ENCODE results near the gene GRM2.

Gene GRM2

GRCh38 chr3:51696954-51697353 lies 9.9 kb upstream of the GRM2 start:
- FAIRE-seq (no peak), DNase-seq (ENCODE audit: insufficient read length) (no peak)
- TF ChIP-seq POLR2AphosphoS5 (IDR thresholded peaks at IDR 0.05; ENCODE audit: low read depth, low read length), result no peak
- no peak for TF ChIP-seq TAF1 (IDR thresholded peaks at IDR 0.05; ENCODE audit: borderline replicate concordance, low read depth, low read length)
- TF ChIP-seq POLR2A (IDR thresholded peaks at IDR 0.05; ENCODE audit: low read depth, low read length), result no peak

GRCh38 chr3:51698209-51698608 lies 8.7 kb upstream of the GRM2 start:
- TF ChIP-seq POLR2A (IDR thresholded peaks at IDR 0.05; ENCODE audit: low read depth, low read length), result no peak
- no peak for TF ChIP-seq POLR2AphosphoS5 (IDR thresholded peaks at IDR 0.05; ENCODE audit: low read depth, low read length)
- no peak for TF ChIP-seq TAF1 (IDR thresholded peaks at IDR 0.05; ENCODE audit: borderline replicate concordance, low read depth, low read length)
- DNase-seq (ENCODE audit: insufficient read length) (no peak), FAIRE-seq (no peak)

- DNase-seq (ENCODE audit: insufficient read length) (no peak), FAIRE-seq (no peak)
- TF ChIP-seq POLR2AphosphoS5 (IDR thresholded peaks at IDR 0.05; ENCODE audit: low read depth, low read length), result no peak
- TF ChIP-seq TAF1 (IDR thresholded peaks at IDR 0.05; ENCODE audit: borderline replicate concordance, low read depth, low read length), result no peak
- no peak for TF ChIP-seq POLR2A (IDR thresholded peaks at IDR 0.05; ENCODE audit: low read depth, low read length)
Measured at GRCh38 chr3:51700403-51700802, 6.5 kb upstream of the GRM2 start.

- no peak for FAIRE-seq
- TF ChIP-seq POLR2A (IDR thresholded peaks at IDR 0.05; ENCODE audit: low read depth, low read length), result no peak
- TF ChIP-seq TAF1 (IDR thresholded peaks at IDR 0.05; ENCODE audit: borderline replicate concordance, low read depth, low read length), result no peak
- no peak for TF ChIP-seq POLR2AphosphoS5 (IDR thresholded peaks at IDR 0.05; ENCODE audit: low read depth, low read length)
- no peak for DNase-seq (ENCODE audit: insufficient read length)
Measured at GRCh38 chr3:51702156-51702555, 4.7 kb upstream of the GRM2 start.

- no peak for FAIRE-seq
- TF ChIP-seq TAF1 (IDR thresholded peaks at IDR 0.05; ENCODE audit: borderline replicate concordance, low read depth, low read length), result no peak
- no peak for TF ChIP-seq POLR2A (IDR thresholded peaks at IDR 0.05; ENCODE audit: low read depth, low read length)
- TF ChIP-seq POLR2AphosphoS5 (IDR thresholded peaks at IDR 0.05; ENCODE audit: low read depth, low read length), result no peak
- DNase-seq (ENCODE audit: insufficient read length), result no peak
Measured at GRCh38 chr3:51703068-51703760, 3.7 kb upstream of the GRM2 start.

GRCh38 chr3:51703761-51704510 lies 2.9 kb upstream of the GRM2 start:
- FAIRE-seq, result no peak
- TF ChIP-seq POLR2A (IDR thresholded peaks at IDR 0.05; ENCODE audit: low read depth, low read length), result no peak
- TF ChIP-seq POLR2AphosphoS5 (IDR thresholded peaks at IDR 0.05; ENCODE audit: low read depth, low read length), result no peak
- no peak for TF ChIP-seq TAF1 (IDR thresholded peaks at IDR 0.05; ENCODE audit: borderline replicate concordance, low read depth, low read length)
- no peak for DNase-seq (ENCODE audit: insufficient read length)

- DNase-seq (ENCODE audit: insufficient read length) (no peak), FAIRE-seq (no peak)
- TF ChIP-seq POLR2AphosphoS5 (IDR thresholded peaks at IDR 0.05; ENCODE audit: low read depth, low read length), result no peak
- no peak for TF ChIP-seq POLR2A (IDR thresholded peaks at IDR 0.05; ENCODE audit: low read depth, low read length)
- no peak for TF ChIP-seq TAF1 (IDR thresholded peaks at IDR 0.05; ENCODE audit: borderline replicate concordance, low read depth, low read length)
Measured at GRCh38 chr3:51704511-51704950, 2.3 kb upstream of the GRM2 start.

GRCh38 chr3:51705276-51706020 lies 1.4 kb upstream of the GRM2 start:
- TF ChIP-seq TAF1 (IDR thresholded peaks at IDR 0.05; ENCODE audit: borderline replicate concordance, low read depth, low read length) (no peak), POLR2A (IDR thresholded peaks at IDR 0.05; ENCODE audit: low read depth, low read length) (no peak), POLR2AphosphoS5 (IDR thresholded peaks at IDR 0.05; ENCODE audit: low read depth, low read length) (no peak)
- FAIRE-seq (no peak), DNase-seq (ENCODE audit: insufficient read length) (no peak)

GRCh38 chr3:51706021-51706485 lies 815 bp upstream of the GRM2 start:
- TF ChIP-seq POLR2A (IDR thresholded peaks at IDR 0.05; ENCODE audit: low read depth, low read length), result no peak
- no peak for FAIRE-seq
- DNase-seq (ENCODE audit: insufficient read length), result no peak

GRCh38 chr3:51708216-51708845 lies 1.5 kb downstream of the GRM2 start:
- FAIRE-seq (no peak), DNase-seq (ENCODE audit: insufficient read length) (peak; percentile 13)
- TF ChIP-seq POLR2AphosphoS5 (IDR thresholded peaks at IDR 0.05; ENCODE audit: low read depth, low read length), result no peak
- TF ChIP-seq POLR2A (IDR thresholded peaks at IDR 0.05; ENCODE audit: low read depth, low read length), result no peak
- no peak for TF ChIP-seq TAF1 (IDR thresholded peaks at IDR 0.05; ENCODE audit: borderline replicate concordance, low read depth, low read length)

GRCh38 chr3:51709004-51709420 lies 2.1 kb downstream of the GRM2 start:
- TF ChIP-seq TAF1 (IDR thresholded peaks at IDR 0.05; ENCODE audit: borderline replicate concordance, low read depth, low read length) (no peak), POLR2AphosphoS5 (IDR thresholded peaks at IDR 0.05; ENCODE audit: low read depth, low read length) (no peak), POLR2A (IDR thresholded peaks at IDR 0.05; ENCODE audit: low read depth, low read length) (no peak)
- FAIRE-seq, result no peak
- DNase-seq (ENCODE audit: insufficient read length), result peak; percentile 14

Measured in GM12892 (cell line).